D721Med (cell line): ENCODE results near the gene GNAQ.

ENCODE experiments used
- DNase-seq: peaks from one replicate; pipeline ENCODE4 v3.0.0; 2011; ENCODE audit warnings: low spot score; ENCODE audit not compliant: insufficient read length
- FAIRE-seq: peaks from 2 replicates; lab custom pipeline; 2011; peaks lifted over from hg19 to GRCh38; lab: Jason Lieb, UNC
- CTCF ChIP-seq: IDR thresholded peaks from 2 replicates; pipeline ENCODE4 v1.5.1; 2012; ENCODE audit warnings: mild to moderate bottlenecking, control low read depth; ENCODE audit not compliant: insufficient read depth; ENCODE audit errors: missing control alignments

The GNAQ gene

GRCh38 chr9:77966718-77967117, 64.9 kb downstream of the GNAQ start:
- DNase-seq: no peak
- no peak for TF ChIP-seq CTCF
- no peak for FAIRE-seq

DNA sequence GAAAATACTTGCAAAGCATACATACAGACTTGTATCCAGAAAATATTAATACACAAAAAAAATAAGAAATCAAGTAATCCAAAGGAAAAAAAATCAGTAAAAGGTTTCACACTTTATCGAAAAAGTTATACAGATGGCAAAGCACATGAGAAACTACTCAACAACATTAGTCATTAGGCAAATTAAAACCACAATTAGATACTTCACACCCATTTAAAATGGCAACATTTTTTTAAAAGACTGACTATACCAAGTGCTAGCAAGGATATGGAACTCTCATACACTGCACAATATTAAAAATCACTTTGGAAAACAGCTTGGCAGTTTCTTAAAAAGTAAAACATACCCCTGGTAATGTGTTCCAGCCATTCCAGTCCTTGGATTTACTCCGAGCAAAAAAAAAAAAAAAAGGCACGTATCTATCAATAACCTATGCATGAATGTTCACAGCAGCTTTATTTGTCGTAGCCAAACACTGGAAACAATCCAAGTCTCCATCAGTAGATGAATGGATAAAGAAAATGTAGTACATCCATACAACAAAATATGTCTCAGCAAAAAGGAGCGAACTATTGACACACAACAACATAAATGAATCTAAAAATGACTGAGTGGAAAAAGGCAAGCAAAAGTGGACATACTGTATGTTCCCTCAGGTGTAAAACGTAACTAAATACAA, 66.0 kb downstream of the GNAQ start:
- no peak for TF ChIP-seq CTCF
- FAIRE-seq (no peak), DNase-seq (no peak)

- FAIRE-seq: no peak
- TF ChIP-seq CTCF: no peak
- DNase-seq: no peak
Measured at GRCh38 chr9:77964258-77964657, 67.4 kb downstream of the GNAQ start.

DNA sequence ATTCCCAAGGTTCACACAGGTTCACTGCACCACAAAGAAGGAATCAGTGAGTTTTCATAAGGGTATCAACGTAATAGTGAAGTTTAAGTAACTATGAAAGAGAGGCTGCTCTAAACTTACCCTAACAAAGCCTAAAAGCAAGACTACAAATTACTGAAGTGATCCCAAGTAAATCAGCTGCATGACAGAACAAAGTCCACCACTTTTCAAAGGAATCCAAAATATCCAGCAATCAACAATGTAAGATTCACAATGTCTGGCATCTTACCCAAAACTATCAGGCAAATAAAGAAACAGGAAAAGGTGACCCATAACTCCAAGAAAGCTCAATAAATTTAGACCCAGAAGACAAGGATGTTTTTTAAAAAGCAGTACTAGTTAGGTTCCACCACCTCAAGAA, 70.1 kb downstream of the GNAQ start:
- FAIRE-seq (no peak), DNase-seq (no peak)
- no peak for TF ChIP-seq CTCF

DNA sequence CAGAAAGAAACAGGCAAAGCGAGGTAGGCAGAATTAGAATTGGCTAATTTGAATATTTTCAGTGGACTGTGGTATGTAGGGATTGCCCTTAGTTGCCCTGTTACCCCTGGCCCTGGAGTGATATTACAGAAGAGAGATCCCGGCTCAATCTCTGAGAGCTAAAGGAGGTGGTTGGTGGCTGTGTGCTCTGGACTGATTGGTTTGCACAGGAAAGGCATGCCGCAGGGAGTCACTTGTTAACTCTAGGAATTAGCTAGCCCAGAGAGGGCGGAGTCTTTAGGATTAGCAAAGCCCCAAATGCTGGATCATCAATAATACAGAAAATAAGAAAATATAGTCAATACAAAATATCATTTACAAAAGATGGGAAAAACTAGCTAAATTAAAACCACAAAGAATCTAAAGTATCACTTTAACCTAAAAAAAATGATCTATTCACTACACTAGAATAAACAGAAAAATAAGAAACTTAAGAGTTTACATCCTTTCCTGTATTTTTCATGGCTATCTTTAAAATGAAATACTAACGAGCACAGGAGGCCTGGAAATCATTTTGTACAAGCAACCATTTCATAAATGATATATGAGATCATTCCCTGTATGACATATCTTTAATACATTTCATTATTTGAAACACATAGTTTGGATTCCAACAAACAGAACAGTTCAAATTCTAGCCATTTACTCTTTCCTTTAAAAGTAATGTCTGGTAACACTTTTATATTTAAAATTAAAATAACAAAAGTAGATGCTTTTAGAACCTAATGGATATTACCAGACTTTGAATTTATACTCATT, 71.1 kb downstream of the GNAQ start:
- DNase-seq (no peak), FAIRE-seq (no peak)
- no peak for TF ChIP-seq CTCF

DNA sequence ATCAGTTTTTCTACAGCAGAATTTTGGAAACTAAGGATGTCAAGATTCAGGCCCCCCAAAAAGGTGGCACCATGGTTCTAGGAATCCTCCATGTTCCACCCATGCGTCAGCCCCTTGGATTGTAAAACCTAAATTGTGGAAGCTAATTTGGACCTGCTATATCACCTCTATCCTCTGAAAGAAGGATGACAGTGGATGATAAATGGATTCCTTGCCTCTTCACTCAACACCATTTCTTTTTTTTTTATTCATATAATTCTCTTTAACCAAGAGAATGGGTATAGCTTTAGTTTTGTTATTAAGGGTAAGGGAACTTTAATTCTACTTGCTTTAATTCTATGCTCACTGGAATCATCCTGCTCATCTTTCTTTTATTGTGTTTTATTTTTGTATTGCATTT, 71.8 kb downstream of the GNAQ start:
- DNase-seq (no peak), FAIRE-seq (no peak)
- no peak for TF ChIP-seq CTCF

GRCh38 chr9:77957652-77958051, 74.0 kb downstream of the GNAQ start:
- TF ChIP-seq CTCF: no peak
- FAIRE-seq: no peak

More at GRCh38 chr9:77957652-77958051, 74.0 kb downstream of the GNAQ start:
- DNase-seq: no peak
